Esophagus squamous epithelium (tissue), 5 donors: ENCODE measurements around the gene TMC6. TPM values are rescaled to one million over a fixed set of nuclear protein-coding genes. Genes with fewer than 3 reads are reported as not detected.
A peak's percentile ranks its signal among the peaks of the same experiment; 100 is the strongest.
"Not testable (repeated sequence)": the region's sequence is repeated elsewhere in the genome, so short reads cannot be mapped to it uniquely, and the experiment has no call there.

ENCODE experiments used
- DNase-seq: peaks from one replicate; lab custom pipeline; 2025; lab: John Stamatoyannopoulos, UW
- H3K27ac ChIP-seq, 4 donors: fragments of 200-600 bp; sonication (generic); one replicate each; pipeline ENCODE4 v1.5.1; 2016 to 2019; ENCODE audit warnings: mild to moderate bottlenecking in 1 of 4
- H3K27me3 ChIP-seq, 4 donors: fragments of 200-600 bp; sonication (generic); 1 replicate in 3 of 4; 2 replicates in 1 of 4; pipeline versions ENCODE4 v1.5.1 to v1.6.0; 2017 to 2021; ENCODE audit warnings: antibody characterized with exemption in 1 of 4
- H3K36me3 ChIP-seq, 3 donors: fragments of 200-600 bp; sonication (generic); one replicate each; pipeline ENCODE4 v1.5.1; 2016 to 2019
- H3K4me1 ChIP-seq, 3 donors: fragments of 200-600 bp; sonication (generic); one replicate each; pipeline ENCODE4 v1.5.1; 2017 to 2019
- H3K4me3 ChIP-seq, 4 donors: fragments of 200-600 bp; sonication (generic); 1 replicate in 3 of 4; 2 replicates in 1 of 4; pipeline ENCODE4 v1.5.1; 2016 to 2019; ENCODE audit warnings: mild to moderate bottlenecking in 2 of 4, moderate library complexity in 1 of 4
- H3K9me3 ChIP-seq, 3 donors: fragments of 200-600 bp; sonication (generic); one replicate each; pipeline ENCODE4 v1.5.1; 2016 to 2019
- POLR2A ChIP-seq, 4 donors: fragments of 450-650 bp; IDR thresholded peaks; one replicate each; pipeline ENCODE4 v1.6.1; 2017; ENCODE audit warnings: antibody characterized with exemption in 4 of 4, mild to moderate bottlenecking in 4 of 4, moderate library complexity in 3 of 4
- WGBS, 2 donors: methylation state at CpG; one replicate each; pipeline ENCODE4 v1.1.5; 2018; 5-methylcytosine and 5-hydroxymethylcytosine counted together
- intact Hi-C: fragments of 100-400 bp; cut with DNase I; formaldehyde crosslinking; loops from one replicate; pipeline ENCODE4 v1.15.0; 2022
- total RNA-seq, 4 donors: library from RNA; depleted of rRNA; stranded (reverse); fragments of >200 nt; gene quantifications; one replicate each; pipeline ENCODE4 v1.1.0, GENCODE V29; 2016
- TF ChIP-seq, protein P1 (sequence below), 6 experiments: fragments of 450-650 bp in 4 of 6; fragments of 200-600 bp in 2 of 6; sonication (generic) in 2 of 6; IDR thresholded peaks; one replicate each; pipeline ENCODE4 v1.5.1; 2016 to 2019; ENCODE audit warnings: antibody characterized with exemption in 6 of 6, mild to moderate bottlenecking in 4 of 6, moderate library complexity in 4 of 6
- donor health status: DM: yes; HTN: yes; CAD: no.

The TMC6 gene
- total RNA-seq, 4 donors from 2014 or later = 13.3 to 39.6 (median 32.2) TPM

GRCh38 chr17:78092794-78093324 is 35.7 kb downstream of the TMC6 start:
- H3K27me3 ChIP-seq = no peaks in the 10 kb centered on the region
- no peak for TF ChIP-seq POLR2A (IDR thresholded peaks at IDR 0.05)
- TF ChIP-seq, protein P1, sequence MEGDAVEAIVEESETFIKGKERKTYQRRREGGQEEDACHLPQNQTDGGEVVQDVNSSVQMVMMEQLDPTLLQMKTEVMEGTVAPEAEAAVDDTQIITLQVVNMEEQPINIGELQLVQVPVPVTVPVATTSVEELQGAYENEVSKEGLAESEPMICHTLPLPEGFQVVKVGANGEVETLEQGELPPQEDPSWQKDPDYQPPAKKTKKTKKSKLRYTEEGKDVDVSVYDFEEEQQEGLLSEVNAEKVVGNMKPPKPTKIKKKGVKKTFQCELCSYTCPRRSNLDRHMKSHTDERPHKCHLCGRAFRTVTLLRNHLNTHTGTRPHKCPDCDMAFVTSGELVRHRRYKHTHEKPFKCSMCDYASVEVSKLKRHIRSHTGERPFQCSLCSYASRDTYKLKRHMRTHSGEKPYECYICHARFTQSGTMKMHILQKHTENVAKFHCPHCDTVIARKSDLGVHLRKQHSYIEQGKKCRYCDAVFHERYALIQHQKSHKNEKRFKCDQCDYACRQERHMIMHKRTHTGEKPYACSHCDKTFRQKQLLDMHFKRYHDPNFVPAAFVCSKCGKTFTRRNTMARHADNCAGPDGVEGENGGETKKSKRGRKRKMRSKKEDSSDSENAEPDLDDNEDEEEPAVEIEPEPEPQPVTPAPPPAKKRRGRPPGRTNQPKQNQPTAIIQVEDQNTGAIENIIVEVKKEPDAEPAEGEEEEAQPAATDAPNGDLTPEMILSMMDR (IDR thresholded peaks at IDR 0.05) = no peak
- intact Hi-C loops = no loop called here
- peaks cover 0 to 11% (median 6%) of the 10 kb centered on the region in 3 donors for H3K4me1 ChIP-seq
- H3K9me3 ChIP-seq = no peaks in the 10 kb centered on the region
- H3K36me3 ChIP-seq = peaks cover 6 to 99% (median 7%) of the 10 kb centered on the region in 3 donors
- H3K27ac ChIP-seq = no peak overlapping the region
- 63 to 75% methylated on average over 5 to 6 of the region's 6 CpGs for WGBS, 2 donors
- no peak for DNase-seq
- H3K4me3 ChIP-seq = no peak overlapping the region

DNA sequence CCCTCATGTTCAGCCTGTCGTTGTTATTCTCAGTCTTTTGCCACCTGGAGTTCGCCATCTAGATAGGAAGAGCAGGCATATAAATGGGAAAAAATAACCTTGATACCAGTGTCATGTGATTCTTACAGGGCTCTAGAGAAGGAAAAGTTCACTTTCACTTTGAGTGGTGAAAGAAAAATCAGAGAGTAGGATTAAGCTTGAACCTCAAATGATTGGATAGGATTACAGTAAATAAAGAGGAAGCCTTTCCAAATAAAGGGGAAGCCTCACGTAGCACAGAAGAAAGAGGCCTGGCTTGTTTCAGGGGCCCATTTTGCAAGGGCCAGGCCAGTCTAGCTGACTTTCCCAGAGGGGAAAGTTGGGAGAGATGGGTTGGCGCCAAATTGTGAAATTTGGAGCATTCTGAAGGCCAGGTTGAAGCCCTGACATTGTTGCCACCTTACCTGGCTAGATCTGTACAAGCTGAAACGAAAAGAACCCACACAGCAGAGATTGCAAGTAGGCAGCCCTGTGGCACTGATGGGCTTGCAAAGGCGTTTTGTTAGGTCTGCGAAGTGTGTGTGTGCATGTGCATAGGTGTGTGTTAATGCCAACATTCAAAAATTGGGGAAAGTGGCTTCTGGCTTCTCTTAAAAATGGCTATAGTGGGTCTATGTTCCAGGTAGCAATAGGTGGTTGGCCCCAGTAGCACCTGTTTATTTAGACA is 38.8 kb downstream of the TMC6 start:
- H3K9me3 ChIP-seq = no peaks in the 10 kb centered on the region
- no peaks in the 10 kb centered on the region for H3K27me3 ChIP-seq
- WGBS, 2 donors = 57 to 64% methylated on average over 7 of the region's 7 CpGs
- peak overlapping the region in 1 of 4 donors; percentile 48 for H3K27ac ChIP-seq
- no peak for DNase-seq
- peaks cover 9 to 96% (median 10%) of the 10 kb centered on the region in 3 donors for H3K36me3 ChIP-seq
- TF ChIP-seq POLR2A (IDR thresholded peaks at IDR 0.05) = no peak
- TF ChIP-seq, protein P1 (IDR thresholded peaks at IDR 0.05) = no peak
- H3K4me3 ChIP-seq = no peak overlapping the region
- intact Hi-C loops = no loop called here
- peaks cover 0 to 11% (median 6%) of the 10 kb centered on the region in 3 donors for H3K4me1 ChIP-seq

GRCh38 chr17:78088529-78088928 is 40.0 kb downstream of the TMC6 start:
- 78 to 100% methylated on average over 1 of the region's 1 CpG for WGBS, 2 donors
- no peak for DNase-seq
- Histone ChIP-seq H3K9me3 (no peaks in the 10 kb centered on the region), H3K27me3 (no peaks in the 10 kb centered on the region), H3K4me1 (peaks cover 0 to 11% (median 6%) of the 10 kb centered on the region in 3 donors), H3K4me3 (no peak overlapping the region), H3K27ac (no peak overlapping the region), H3K36me3 (peaks cover 8 to 94% (median 9%) of the 10 kb centered on the region in 3 donors)
- no peak for TF ChIP-seq POLR2A (IDR thresholded peaks at IDR 0.05)
- TF ChIP-seq, protein P1 (IDR thresholded peaks at IDR 0.05) = no peak
- intact Hi-C loops = no loop called here

DNA sequence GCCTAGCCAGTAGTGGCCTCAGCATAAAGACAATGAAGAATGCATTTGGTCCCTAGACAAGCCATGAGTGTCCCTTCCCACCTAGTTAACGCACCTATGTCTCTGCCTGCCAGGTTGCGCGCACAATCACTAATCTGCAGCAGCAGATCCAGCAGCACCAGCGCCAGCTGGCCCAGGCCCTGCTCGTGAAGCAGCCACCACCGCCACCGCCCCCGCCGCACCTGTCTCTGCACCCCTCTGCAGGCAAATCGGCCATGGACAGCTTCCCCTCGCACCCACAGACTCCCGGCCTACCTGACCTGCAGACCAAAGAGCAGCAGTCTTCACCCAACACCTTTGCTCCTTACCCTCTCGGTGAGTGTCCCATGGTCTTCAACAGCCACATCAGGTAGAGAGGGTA is 41.8 kb downstream of the TMC6 start:
- TF ChIP-seq POLR2A (IDR thresholded peaks at IDR 0.05) = no peak
- TF ChIP-seq, protein P1 (IDR thresholded peaks at IDR 0.05) = no peak
- no peak overlapping the region for H3K27ac ChIP-seq
- peaks cover 8 to 94% (median 9%) of the 10 kb centered on the region in 3 donors for H3K36me3 ChIP-seq
- no peaks in the 10 kb centered on the region for H3K27me3 ChIP-seq
- no peak overlapping the region for H3K4me3 ChIP-seq
- peaks cover 0 to 18% (median 6%) of the 10 kb centered on the region in 3 donors for H3K4me1 ChIP-seq
- intact Hi-C loops = no loop called here
- H3K9me3 ChIP-seq = no peaks in the 10 kb centered on the region
- whole genome bisulfite sequencing, 2 donors = 94 to 95% methylated on average over 9 to 12 of the region's 13 CpGs
- DNase-seq = no peak

GRCh38 chr17:78082988-78083387 is 45.6 kb downstream of the TMC6 start:
- DNase-seq = no peak
- H3K27me3 ChIP-seq = no peaks in the 10 kb centered on the region
- intact Hi-C loops = no loop called here
- no peak overlapping the region for H3K4me3 ChIP-seq
- H3K4me1 ChIP-seq = peaks cover 0 to 7% (median 0%) of the 10 kb centered on the region in 3 donors
- H3K27ac ChIP-seq = no peak overlapping the region
- H3K9me3 ChIP-seq = no peaks in the 10 kb centered on the region
- 39 to 57% methylated on average over 7 of the region's 7 CpGs for WGBS, 2 donors
- TF ChIP-seq, protein P1 (IDR thresholded peaks at IDR 0.05) = no peak
- TF ChIP-seq POLR2A (IDR thresholded peaks at IDR 0.05) = no peak
- H3K36me3 ChIP-seq = peaks cover 8 to 95% (median 19%) of the 10 kb centered on the region in 3 donors

DNA sequence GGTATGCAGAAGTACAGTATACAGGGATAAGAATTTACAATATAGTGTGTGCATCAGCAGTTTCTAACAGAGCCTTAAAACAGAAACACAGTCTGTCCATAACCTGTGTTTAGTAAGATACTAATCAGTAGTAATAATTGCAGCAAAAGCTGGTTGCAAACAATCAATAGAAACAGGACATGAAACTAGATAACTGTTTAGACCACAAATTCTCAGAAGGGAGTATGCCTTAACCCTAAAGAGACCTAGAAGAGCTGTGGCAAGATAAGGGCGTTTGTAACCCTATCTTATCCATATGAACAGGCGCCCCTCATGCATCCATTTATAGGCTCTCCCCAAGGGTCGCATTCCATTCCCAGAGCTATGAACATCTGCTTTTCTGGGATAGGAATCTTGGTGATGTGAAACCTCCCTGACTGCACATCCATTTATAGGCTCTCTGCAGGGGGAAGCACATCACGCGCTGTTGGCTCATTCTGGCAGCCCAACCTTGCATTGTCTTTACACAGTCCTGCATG is 46.1 kb downstream of the TMC6 start:
- H3K9me3 ChIP-seq, DNase-seq, H3K27ac ChIP-seq, intact Hi-C loops, H3K4me3 ChIP-seq, H3K4me1 ChIP-seq, H3K27me3 ChIP-seq: not testable (repeated sequence)
- WGBS, 2 donors = 65 to 80% methylated on average over 5 of the region's 5 CpGs
- peaks cover 8 to 95% (median 19%) of the 10 kb centered on the region in 3 donors for H3K36me3 ChIP-seq
